ENCODE measurements around the gene GRPEL2.
"Not testable (repeated sequence)": the region's sequence is repeated elsewhere in the genome, so short reads cannot be mapped to it uniquely, and the experiment has no call there.

Gene GRPEL2

DNA sequence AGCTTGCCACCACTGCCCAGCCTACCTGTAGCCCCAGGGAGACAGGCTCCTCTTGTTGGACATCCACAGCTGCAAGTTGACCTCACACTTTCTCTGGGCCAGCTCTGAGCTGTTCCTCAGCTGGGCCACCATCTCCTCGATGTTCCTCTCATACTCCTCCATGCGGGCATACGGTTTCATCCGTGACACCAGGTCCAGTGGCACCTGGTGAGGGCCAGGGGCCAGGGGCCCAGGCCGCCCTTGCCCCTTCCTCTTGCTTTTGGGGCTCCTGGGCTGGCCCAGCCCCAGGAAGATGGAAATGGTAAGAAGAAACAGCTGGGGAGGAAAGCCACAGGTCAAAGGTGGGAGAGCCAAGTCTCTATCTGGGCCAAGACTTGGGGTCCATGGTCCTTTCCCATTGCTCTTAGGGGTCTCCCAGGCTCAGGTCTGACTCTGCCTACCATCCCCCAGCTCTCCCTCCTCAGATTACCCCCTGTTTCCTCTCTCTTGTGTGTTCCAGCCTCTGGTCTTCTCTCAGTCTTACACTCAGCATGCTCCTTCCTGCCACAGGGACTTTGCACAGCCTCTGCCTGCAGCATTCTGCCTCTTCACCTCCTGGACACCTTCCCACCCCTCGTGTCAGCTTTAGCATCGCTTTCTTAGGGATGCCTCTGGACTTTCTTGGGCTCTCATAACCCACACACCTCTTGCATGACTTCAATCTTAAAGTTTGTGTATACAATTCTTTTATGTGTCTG is 31.6 kb downstream of the GRPEL2 start:
- DNase-seq (ENCODE audit: low spot score), result no peak

GRCh38 chr5:149378241-149378820 is 33.0 kb downstream of the GRPEL2 start:
- DNase-seq (ENCODE audit: low spot score), result no peak

DNA sequence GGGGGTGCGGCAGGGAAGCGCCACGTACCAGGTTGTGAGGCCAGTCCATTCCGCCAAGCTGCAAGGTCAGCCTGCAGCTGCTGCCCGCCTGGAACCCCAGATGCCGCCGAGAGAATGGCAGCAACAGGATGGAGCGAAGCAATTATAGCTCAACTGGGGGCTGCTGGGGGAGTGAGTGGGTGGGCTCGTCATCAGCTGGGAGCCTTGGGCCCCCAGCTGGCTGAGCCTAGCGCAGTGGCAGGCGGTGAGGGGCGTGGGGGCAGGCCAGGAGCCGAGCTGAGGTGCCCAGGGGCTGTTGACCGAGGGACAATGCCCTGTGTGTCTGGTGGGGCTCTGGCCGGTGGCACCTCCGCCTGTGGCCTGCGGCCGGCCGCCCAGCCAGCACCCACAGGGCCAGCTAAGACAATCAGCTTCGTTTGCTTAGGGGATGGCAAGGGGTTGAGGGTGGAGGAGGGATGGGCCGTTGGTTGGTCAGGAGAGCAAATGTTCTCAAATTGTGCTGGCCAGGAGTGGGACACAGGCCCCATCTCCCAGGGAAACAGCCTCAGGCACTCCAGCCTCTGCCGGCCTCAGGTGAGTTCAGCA is 34.0 kb downstream of the GRPEL2 start, which contains the start of gene IL17B:
IL17B (minus strand) TSS at position 116 of the 585 bp plus-strand sequence; CDS start at position 49, 67 bp downstream.
- DNase-seq (ENCODE audit: low spot score), result no peak

GRCh38 chr5:149379818-149380374 is 34.6 kb downstream of the GRPEL2 start:
- DNase-seq (ENCODE audit: low spot score), result no peak

DNA sequence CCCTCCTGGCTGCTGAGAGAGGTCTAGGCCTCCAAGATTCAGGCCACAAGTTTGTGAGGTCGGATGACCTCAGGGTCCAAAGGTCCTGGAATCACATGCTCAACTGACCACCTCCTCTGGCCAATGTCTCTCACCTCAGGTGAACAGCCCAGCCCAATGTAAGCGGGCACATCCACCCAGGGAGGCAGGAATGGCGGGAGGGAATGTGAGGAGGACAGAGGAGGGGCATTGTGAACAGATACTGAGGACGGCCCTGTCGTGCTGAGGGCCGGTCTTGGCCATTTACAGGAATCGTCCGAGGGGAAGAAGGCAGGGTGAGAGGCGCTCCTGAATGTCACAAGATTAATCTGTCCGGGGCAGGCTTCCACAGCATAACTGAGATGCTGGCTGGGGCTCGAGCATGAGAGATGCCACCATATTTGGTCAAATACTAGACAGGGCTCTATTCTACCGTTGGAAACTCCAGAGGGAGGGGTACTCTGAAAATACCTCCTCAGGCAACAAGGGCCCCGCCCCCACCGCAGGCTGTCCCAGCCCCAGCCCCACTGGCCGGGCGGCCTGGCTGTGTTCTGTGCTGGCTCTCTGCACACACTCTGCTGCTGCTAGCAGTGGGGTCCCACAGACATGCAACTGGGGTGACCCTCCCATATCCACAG is 35.3 kb downstream of the GRPEL2 start:
- DNase-seq (ENCODE audit: low spot score), result no peak

- no peak for DNase-seq (ENCODE audit: low spot score)
These were observed 36.1 kb downstream of the GRPEL2 start for GRCh38 chr5:149381261-149381985.

GRCh38 chr5:149381986-149382338 is 36.7 kb downstream of the GRPEL2 start:
- DNase-seq (ENCODE audit: low spot score), result peak; percentile 91

GRCh38 chr5:149382517-149383220 is 37.4 kb downstream of the GRPEL2 start:
- no peak for DNase-seq (ENCODE audit: low spot score)

DNA sequence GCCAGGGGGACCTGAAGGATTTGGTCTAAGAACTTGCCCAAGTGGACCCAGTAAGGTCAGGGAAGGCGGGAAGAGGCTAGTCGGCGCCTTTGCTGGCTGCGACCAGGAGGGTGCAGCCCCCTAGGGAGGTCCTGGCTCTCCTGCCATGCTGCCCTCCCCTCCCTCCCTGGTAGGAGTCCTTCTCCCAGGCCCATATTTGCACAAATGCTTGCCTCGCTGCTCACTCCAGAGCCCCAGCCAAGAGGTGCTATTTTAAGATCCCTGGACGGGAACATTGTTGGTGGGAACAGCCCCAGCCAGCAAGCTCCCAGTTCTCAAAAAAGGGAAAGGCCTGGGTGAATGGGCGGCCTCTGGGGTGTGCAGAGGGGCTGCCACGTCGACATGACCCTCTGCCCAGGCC is 38.1 kb downstream of the GRPEL2 start:
- no peak for DNase-seq (ENCODE audit: low spot score)

- no peak for DNase-seq (ENCODE audit: low spot score)
These were observed 40.9 kb downstream of the GRPEL2 start for GRCh38 chr5:149386166-149386565.

DNA sequence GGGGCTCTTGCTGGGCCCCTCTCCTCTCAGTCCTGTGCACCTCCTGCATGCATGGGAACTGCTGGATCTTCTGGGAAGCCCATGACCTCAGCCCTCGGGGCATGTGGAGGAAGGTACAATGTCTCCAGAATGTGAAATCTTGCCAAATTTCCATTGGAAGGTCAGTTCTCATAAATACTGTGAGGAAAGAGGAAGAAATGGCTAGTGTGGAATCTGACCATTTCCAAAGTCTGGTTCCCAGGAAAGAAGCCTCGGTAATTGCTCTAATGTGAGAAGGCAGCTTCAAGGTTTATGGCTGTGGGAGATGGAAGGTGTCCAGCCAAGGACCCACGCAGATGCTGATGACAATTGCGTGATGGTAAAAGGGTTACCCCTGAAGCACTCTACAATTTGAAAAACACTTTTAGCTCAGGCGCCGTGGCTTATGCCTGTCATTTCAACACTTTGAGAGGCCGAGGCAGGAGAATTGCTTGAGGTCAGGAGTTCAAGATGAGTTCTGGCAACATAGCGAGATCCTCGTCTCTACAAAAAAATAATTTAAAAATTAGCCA is 41.9 kb downstream of the GRPEL2 start:
- no peak for DNase-seq (ENCODE audit: low spot score)

DNA sequence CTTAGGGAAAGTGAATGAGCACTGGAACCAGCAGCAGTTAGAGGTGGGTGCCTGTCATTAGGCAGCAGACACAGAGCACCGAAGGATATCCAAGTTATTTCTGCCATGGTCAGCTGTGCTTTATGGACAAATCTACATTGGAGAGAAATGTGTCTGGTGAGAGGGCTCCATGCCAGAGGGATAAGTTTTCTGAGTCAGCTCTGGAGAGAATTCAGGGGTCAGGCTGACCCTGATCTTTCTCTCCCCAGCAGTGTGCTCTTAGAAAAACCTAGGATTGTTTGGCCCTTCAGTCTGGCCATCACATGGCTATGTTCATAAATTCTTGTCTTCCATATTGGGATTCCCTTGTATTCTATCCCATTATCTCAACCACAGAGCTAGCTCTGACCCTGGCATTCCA is 42.7 kb downstream of the GRPEL2 start:
- DNase-seq (ENCODE audit: low spot score), result peak; percentile 56

DNA sequence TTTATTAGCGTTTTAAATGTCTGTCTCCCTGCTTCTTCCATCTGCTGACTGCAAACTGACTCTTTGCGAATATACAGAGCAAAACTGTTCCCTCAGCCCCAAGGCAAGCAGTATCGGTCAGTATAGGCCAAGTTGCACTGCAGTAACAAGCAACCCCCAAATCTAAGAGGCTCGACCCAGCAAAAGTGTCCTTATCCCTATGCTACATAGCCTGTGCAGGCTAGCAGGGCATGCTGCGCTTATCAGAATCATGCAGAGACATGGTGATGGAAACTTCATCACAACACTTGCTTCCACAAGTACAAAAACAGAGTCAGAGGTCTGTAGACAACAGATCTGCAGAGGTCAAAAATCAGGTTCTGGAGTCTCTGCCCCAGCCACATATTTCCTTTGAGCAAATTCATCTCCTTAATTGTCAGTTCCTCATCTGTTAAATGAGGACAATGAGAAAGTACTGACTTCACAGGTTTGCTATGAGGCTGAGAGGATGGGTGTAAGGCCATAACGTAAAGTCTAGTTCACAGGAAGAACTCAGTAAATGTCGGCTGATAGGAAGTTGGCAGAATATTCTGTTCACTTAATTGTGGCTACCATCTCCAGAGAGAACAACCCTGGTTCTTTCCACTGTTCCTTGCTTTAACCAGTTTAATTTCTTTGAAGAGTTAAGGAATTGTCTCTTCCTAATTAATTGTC is 43.3 kb downstream of the GRPEL2 start:
- DNase-seq (ENCODE audit: low spot score), result no peak

DNA sequence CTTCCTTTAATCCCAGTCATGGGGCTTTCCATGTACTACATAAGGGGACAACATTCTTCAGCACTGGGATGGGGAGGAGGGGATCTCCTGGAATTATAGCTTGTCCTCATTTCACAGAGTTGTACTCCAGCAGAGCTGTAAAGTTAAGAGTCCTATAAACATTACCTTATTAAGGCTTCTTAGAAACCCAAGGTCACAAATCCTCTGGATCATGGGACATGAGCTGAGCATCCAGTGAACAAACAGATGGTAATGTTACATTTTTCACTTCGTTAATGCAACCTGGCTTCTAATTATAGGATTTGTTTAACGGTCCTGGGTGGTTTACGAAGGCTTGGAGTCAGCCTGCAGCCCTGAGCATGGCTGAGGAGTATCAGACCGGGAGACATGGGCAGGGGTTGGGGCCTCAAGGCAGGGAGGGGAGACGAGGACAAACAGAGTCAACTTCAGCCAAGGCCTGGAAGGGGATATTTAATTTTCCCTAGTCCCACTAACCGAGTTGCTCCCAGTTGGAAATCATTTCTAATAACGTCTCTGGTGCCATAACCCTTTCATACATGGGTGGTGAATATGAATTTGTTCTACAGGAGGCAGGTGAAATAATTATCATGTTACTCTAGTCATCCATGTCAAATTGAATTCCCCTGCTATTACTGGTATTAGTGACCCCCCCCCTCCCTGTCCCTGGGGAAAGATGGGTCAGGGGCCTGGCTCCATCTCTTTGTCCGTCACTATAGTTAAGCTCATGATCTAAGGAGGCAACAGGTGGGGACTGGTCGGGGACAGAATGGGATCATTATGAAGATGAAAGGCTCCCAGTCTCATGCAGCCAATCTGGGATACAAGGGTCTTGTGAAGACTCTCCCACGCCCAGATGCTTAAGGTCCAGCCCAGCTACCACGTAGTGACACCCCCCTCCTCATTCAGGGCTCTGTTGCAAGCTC is 44.5 kb downstream of the GRPEL2 start:
- DNase-seq (ENCODE audit: low spot score), result no peak

DNA sequence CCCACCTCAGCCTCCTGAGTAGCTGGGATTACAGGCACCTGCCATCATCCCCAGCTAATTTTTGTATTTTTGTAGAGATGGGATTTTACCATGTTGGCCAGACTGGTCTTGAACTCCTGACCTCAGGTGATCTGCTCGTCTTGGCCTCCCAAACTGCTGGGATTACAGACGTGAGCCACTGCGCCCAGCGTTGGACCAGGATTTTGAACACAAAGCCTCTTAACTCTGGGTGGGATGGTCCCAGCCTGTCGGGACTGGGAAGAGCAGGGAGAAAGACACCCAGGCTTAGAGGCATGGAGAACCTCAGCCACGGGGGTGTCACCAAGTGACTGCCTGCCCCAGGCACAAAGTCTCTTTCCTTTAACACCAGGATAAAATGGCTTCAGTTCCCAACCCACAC is 45.8 kb downstream of the GRPEL2 start:
- DNase-seq (ENCODE audit: low spot score), result not testable (repeated sequence)

DNA sequence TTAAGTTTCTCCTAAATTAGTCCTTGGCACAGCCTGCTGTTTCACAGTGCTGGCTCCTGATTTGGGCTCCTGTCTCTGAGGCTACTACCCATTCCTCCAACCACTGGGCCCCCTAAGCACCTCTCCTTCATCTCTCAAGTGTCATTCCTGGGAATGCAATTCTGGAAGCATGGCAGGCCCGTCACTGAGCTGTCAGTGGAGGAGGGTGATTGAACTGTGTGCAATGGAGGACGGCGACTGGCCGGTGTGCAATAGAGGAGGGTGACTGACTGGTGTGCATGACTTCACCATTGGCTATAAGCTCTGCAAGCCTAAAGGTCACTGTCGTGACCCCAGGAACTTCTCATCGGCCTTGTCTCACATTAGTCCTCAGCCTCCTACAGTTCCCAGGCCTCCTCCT is 46.2 kb downstream of the GRPEL2 start:
- DNase-seq (ENCODE audit: low spot score), result no peak

GRCh38 chr5:149392718-149393117 is 47.4 kb downstream of the GRPEL2 start:
- no peak for DNase-seq (ENCODE audit: low spot score)

DNA sequence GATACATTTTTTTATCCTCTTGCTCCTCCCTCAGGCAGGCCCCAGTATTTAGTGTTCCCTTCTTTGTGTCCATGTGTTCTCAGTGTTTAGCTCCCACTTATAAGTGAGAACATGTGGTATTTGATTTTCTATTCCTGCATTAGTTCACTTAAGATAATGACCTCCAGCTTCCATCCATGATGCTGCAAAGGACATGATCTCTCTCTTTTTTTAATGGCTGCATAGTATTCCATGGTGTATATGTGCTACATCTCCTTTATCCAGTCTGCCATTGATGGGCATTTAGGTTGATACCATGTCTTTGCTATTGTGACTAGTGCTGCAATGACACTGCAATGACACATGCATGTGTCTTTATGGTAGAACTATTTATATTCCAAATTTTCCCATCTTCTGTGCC is 49.7 kb downstream of the GRPEL2 start:
- not testable (repeated sequence) for DNase-seq (ENCODE audit: low spot score)

GRCh38 chr5:149397530-149397929 is 52.2 kb downstream of the GRPEL2 start:
- no peak for DNase-seq (ENCODE audit: low spot score)

All from AG08396 (cell line).